ENCODE results near the gene KBTBD8. TPM values are rescaled to one million over a fixed set of nuclear protein-coding genes. Genes with fewer than 3 reads are reported as not detected.

The KBTBD8 gene
- total and polyA plus RNA-seq, 9 of the 15 experiments (the other 6 are each of a cell fraction or from before 2014, with no cell fraction given): 2.7 to 9.1 (median 5.6) TPM

- WGBS (ENCODE audit: insufficient coverage, low coverage, missing lambda C conversion rate): 46% methylated on average over 5 of the region's 6 CpGs
- no peak overlapping the region for H3K27ac ChIP-seq (ENCODE audit: extremely low read depth, low read depth, low read length)
- in situ Hi-C loops (cut with MboI): no loop called here
- intact Hi-C loops (cut with micrococcal nuclease): loop anchor here (2.0 kb wide), 1 partner anchor 16 kb away; no protein-coding TSS in a partner anchor
- no peaks in the 10 kb centered on the region for H3K9me3 ChIP-seq (replicated peaks; ENCODE audit: control insufficient read depth, insufficient read depth, low read depth, low read length)
- no peak overlapping the region for H3K9ac ChIP-seq (ENCODE audit: insufficient read depth in 1 of 2, low read depth in 2 of 2, low read length in 2 of 2)
- no peaks in the 10 kb centered on the region for H3K79me2 ChIP-seq (ENCODE audit: control insufficient read depth, insufficient read depth, low read length)
- no TSS peak for BruUV-seq (replicated peaks)
- peak overlapping the region; percentile 77; the same call in 1 of the 2 replicates for H2AFZ ChIP-seq (ENCODE audit: low read depth, low read length)
- FAIRE-seq: no peak
- no peak for ATAC-seq
- H3K9me1 ChIP-seq (ENCODE audit: control insufficient read depth, insufficient read depth, low read length): no peaks in the 10 kb centered on the region
- no peak for DNase-seq (ENCODE audit: extremely low read depth in 1 of 4, low spot score in 3 of 4)
- no peaks in the 10 kb centered on the region for H3K27me3 ChIP-seq (ENCODE audit: control insufficient read depth in 2 of 2, insufficient read depth in 2 of 2, low read length in 2 of 2)
- no peak overlapping the region for H3K4me2 ChIP-seq (ENCODE audit: insufficient read depth, low read length)
- POLR2A ChIA-PET: no interaction called here
- no peak overlapping the region for H3K4me3 ChIP-seq
- H4K20me1 ChIP-seq (replicated peaks; ENCODE audit: control insufficient read depth, insufficient read depth, low read length): no peaks in the 10 kb centered on the region
- CTCF ChIA-PET (ENCODE audit: low intra/inter-chr PET ratio): interaction anchor here (1.1 kb wide), 1 partner anchor 49 kb away, joined by 6 read pairs; no protein-coding TSS in a partner anchor
- no peaks in the 10 kb centered on the region for H3K36me3 ChIP-seq (ENCODE audit: control insufficient read depth, insufficient read depth, low read length)
- peaks cover 0 to 13% of the 10 kb centered on the region in 2 experiments; a peak in 2 of 5 replicates for H3K4me1 ChIP-seq (replicated peaks in 1 of 2; ENCODE audit: control insufficient read depth in 2 of 2, insufficient read depth in 2 of 2, low read length in 2 of 2)
- TF ChIP-seq SMC3 (conservative IDR thresholded peaks at IDR 0.05; ENCODE audit: insufficient read depth, low read depth, low read length) (no peak), UBTF (IDR thresholded peaks at IDR 0.05; ENCODE audit: borderline replicate concordance in 1 of 2, low read depth in 2 of 2, low read length in 2 of 2) (no peak), ZNF445 (CRISPR knock-in tag; IDR thresholded peaks at IDR 0.05; ENCODE audit: low read depth) (no peak), ZKSCAN1 (IDR thresholded peaks at IDR 0.05; ENCODE audit: low read depth, low read length) (no peak), ERF (CRISPR knock-in tag; IDR thresholded peaks at IDR 0.05) (no peak), NFRKB (IDR thresholded peaks at IDR 0.05; ENCODE audit: low read depth) (no peak), ZNF407 (IDR thresholded peaks at IDR 0.05; ENCODE audit: low read depth) (no peak), BDP1 (IDR thresholded peaks at IDR 0.05; ENCODE audit: insufficient read depth, insufficient read length) (no peak), ZNF431 (CRISPR knock-in tag; IDR thresholded peaks at IDR 0.05) (no peak)
Measured at GRCh38 chr3:66989241-66989640, 8.9 kb upstream of the KBTBD8 start.
